Suprapubic skin (tissue), 4 donors: ENCODE measurements around the gene POC1A. TPM values are rescaled to one million over a fixed set of nuclear protein-coding genes. Genes with fewer than 3 reads are reported as not detected.

Experiments
- DNase-seq, 2 donors: peaks; one replicate each; pipeline ENCODE4 v3.0.0-alpha.2; 2019; ENCODE audit warnings: low spot score in 2 of 2
- H3K27ac ChIP-seq: fragments of 200-600 bp; sonication (generic); one replicate; pipeline ENCODE4 v1.5.1; 2019
- H3K27me3 ChIP-seq: fragments of 200-600 bp; sonication (generic); one replicate; pipeline ENCODE4 v1.5.1; 2019
- H3K36me3 ChIP-seq: fragments of 200-600 bp; sonication (generic); one replicate; pipeline ENCODE4 v1.5.1; 2019
- H3K4me1 ChIP-seq: fragments of 200-600 bp; sonication (generic); one replicate; pipeline ENCODE4 v1.5.1; 2019
- H3K4me3 ChIP-seq: fragments of 200-600 bp; sonication (generic); one replicate; pipeline ENCODE4 v1.5.1; 2019; ENCODE audit warnings: mild to moderate bottlenecking
- H3K9me3 ChIP-seq: fragments of 200-600 bp; sonication (generic); one replicate; pipeline ENCODE4 v1.5.1; 2019
- CTCF ChIP-seq, 2 donors: fragments of 200-600 bp in 1 of 2; fragments of 450-650 bp in 1 of 2; sonication (generic) in 1 of 2; IDR thresholded peaks; one replicate each; pipeline ENCODE4 v1.5.1; 2016 to 2019; ENCODE audit warnings: antibody characterized with exemption in 2 of 2, mild to moderate bottlenecking in 1 of 2, moderate library complexity in 1 of 2
- EP300 ChIP-seq: sonication (generic); formaldehyde crosslinking; IDR thresholded peaks from one replicate; pipeline ENCODE4 v1.6.1; 2017; ENCODE audit warnings: antibody characterized with exemption
- POLR2A ChIP-seq, 2 donors: fragments of 450-650 bp; IDR thresholded peaks; one replicate each; pipeline ENCODE4 v1.6.1; 2017; ENCODE audit warnings: antibody characterized with exemption in 2 of 2, mild to moderate bottlenecking in 2 of 2, moderate library complexity in 2 of 2
- POLR2AphosphoS5 ChIP-seq, 3 donors: sonication (generic); formaldehyde crosslinking; IDR thresholded peaks; one replicate each; pipeline ENCODE4 v1.6.1; 2017; ENCODE audit warnings: antibody characterized with exemption in 3 of 3
- WGBS: methylation state at CpG from one replicate; pipeline ENCODE4 v1.1.5; 2018; 5-methylcytosine and 5-hydroxymethylcytosine counted together
- total RNA-seq, 4 donors: library from RNA; depleted of rRNA; stranded (reverse); fragments of >200 nt; gene quantifications; one replicate each; pipeline ENCODE4 v1.1.0, GENCODE V29; 2016

POC1A gene
- total RNA-seq, 4 donors from 2014 or later: 1.1 to 4.8 (median 1.6) TPM

GRCh38 chr3:52130966-52131622 lies 23.1 kb downstream of the POC1A start:
- no peak for DNase-seq
- H3K27me3 ChIP-seq: no peaks in the 10 kb centered on the region
- no peak overlapping the region for H3K4me3 ChIP-seq
- H3K36me3 ChIP-seq: no peaks in the 10 kb centered on the region
- 87% methylated on average over 8 of the region's 14 CpGs for WGBS
- H3K27ac ChIP-seq: no peak overlapping the region
- H3K9me3 ChIP-seq: no peaks in the 10 kb centered on the region
- TF ChIP-seq POLR2A (IDR thresholded peaks at IDR 0.05): no peak
- TF ChIP-seq EP300: no peak
- TF ChIP-seq POLR2AphosphoS5 (IDR thresholded peaks at IDR 0.05): no peak
- no peak for TF ChIP-seq CTCF (IDR thresholded peaks at IDR 0.05)
- peaks cover 12% of the 10 kb centered on the region for H3K4me1 ChIP-seq

GRCh38 chr3:52128118-52128683 lies 26.0 kb downstream of the POC1A start:
- 90% methylated on average over 7 of the region's 7 CpGs for WGBS
- TF ChIP-seq CTCF (IDR thresholded peaks at IDR 0.05): no peak
- TF ChIP-seq EP300: no peak
- no peak for TF ChIP-seq POLR2AphosphoS5 (IDR thresholded peaks at IDR 0.05)
- TF ChIP-seq POLR2A (IDR thresholded peaks at IDR 0.05): no peak
- H3K36me3 ChIP-seq: no peaks in the 10 kb centered on the region
- H3K9me3 ChIP-seq: no peaks in the 10 kb centered on the region
- H3K4me3 ChIP-seq: no peak overlapping the region
- DNase-seq: no peak
- H3K27ac ChIP-seq: no peak overlapping the region
- H3K4me1 ChIP-seq: peaks cover 18% of the 10 kb centered on the region
- H3K27me3 ChIP-seq: no peaks in the 10 kb centered on the region

GRCh38 chr3:52126500-52126899 lies 27.7 kb downstream of the POC1A start:
- Histone ChIP-seq H3K4me1 (peaks cover 32% of the 10 kb centered on the region), H3K9me3 (no peaks in the 10 kb centered on the region), H3K36me3 (no peaks in the 10 kb centered on the region), H3K27ac (no peak overlapping the region), H3K27me3 (no peaks in the 10 kb centered on the region), H3K4me3 (no peak overlapping the region)
- 92% methylated on average over 6 of the region's 6 CpGs for WGBS
- DNase-seq: no peak
- TF ChIP-seq EP300 (no peak), CTCF (IDR thresholded peaks at IDR 0.05) (no peak), POLR2AphosphoS5 (IDR thresholded peaks at IDR 0.05) (no peak), POLR2A (IDR thresholded peaks at IDR 0.05) (no peak)

- no peaks in the 10 kb centered on the region for H3K36me3 ChIP-seq
- H3K27me3 ChIP-seq: no peaks in the 10 kb centered on the region
- no peaks in the 10 kb centered on the region for H3K9me3 ChIP-seq
- H3K4me1 ChIP-seq: peaks cover 36% of the 10 kb centered on the region
- DNase-seq: no peak
- no peak overlapping the region for H3K27ac ChIP-seq
- WGBS: 79% methylated on average over 4 of the region's 4 CpGs
- no peak overlapping the region for H3K4me3 ChIP-seq
- TF ChIP-seq POLR2AphosphoS5 (IDR thresholded peaks at IDR 0.05): no peak
- TF ChIP-seq EP300: no peak
- no peak for TF ChIP-seq CTCF (IDR thresholded peaks at IDR 0.05)
- no peak for TF ChIP-seq POLR2A (IDR thresholded peaks at IDR 0.05)
These were observed 28.2 kb downstream of the POC1A start for GRCh38 chr3:52126036-52126435.

- no peak overlapping the region for H3K4me3 ChIP-seq
- H3K36me3 ChIP-seq: no peaks in the 10 kb centered on the region
- no peaks in the 10 kb centered on the region for H3K9me3 ChIP-seq
- WGBS: 96% methylated on average over 8 of the region's 8 CpGs
- H3K27ac ChIP-seq: no peak overlapping the region
- no peak for DNase-seq
- no peaks in the 10 kb centered on the region for H3K27me3 ChIP-seq
- H3K4me1 ChIP-seq: peaks cover 49% of the 10 kb centered on the region
- TF ChIP-seq CTCF (IDR thresholded peaks at IDR 0.05) (no peak), EP300 (no peak), POLR2A (IDR thresholded peaks at IDR 0.05) (no peak), POLR2AphosphoS5 (IDR thresholded peaks at IDR 0.05) (no peak)
These were observed 29.5 kb downstream of the POC1A start for GRCh38 chr3:52124766-52125165.
